HPDE6-E6E7 (cell line): ENCODE measurements around the gene PRKAR1B.
A peak's percentile ranks its signal among the peaks of the same experiment; 100 is the strongest.

ENCODE experiments used
- DNase-seq: peaks from one replicate; pipeline ENCODE4 v3.0.0; 2011; ENCODE audit warnings: missing footprints; ENCODE audit errors: extremely low spot score

PRKAR1B gene

DNA sequence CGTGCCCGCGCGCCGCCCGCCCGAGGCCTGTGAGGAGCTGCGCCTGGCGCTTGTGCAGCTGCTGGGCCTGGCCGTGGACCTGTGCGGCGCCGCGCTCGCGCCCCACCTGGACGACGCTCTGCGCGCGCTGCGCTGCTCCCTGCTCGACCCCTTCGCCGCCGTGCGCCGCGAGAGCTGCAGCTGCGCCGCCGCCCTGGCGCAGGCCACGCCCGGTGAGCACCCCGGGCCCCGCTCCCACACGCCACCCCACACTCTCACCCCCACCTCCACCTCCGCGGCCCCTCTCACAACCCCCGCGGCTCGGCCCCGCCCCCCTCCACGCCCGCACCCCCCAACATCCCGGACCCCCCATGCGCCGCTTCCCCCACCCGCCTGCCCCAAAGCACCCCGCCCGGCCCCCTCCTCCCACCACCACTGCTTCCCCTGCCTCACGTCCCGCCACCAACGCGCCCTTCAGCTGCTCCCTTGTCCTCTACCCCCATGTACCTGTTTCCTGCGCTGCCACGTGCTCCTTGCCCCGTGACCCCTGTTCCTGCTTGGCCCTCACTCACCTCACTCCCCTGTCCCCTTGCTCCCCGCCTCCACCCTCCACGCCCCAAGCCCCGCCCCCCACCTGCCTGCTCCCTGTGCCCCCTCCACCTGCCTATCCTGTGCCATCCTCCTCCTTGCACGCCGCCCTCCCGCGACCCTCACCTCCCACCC lies at the start of gene PRKAR1B:
Gene PRKAR1B, minus strand, starts transcription at position 178 of the 702 bp plus-strand sequence. CDS start 15,776 bp downstream, outside the sequence.
- DNase-seq, result peak; percentile 23

DNA sequence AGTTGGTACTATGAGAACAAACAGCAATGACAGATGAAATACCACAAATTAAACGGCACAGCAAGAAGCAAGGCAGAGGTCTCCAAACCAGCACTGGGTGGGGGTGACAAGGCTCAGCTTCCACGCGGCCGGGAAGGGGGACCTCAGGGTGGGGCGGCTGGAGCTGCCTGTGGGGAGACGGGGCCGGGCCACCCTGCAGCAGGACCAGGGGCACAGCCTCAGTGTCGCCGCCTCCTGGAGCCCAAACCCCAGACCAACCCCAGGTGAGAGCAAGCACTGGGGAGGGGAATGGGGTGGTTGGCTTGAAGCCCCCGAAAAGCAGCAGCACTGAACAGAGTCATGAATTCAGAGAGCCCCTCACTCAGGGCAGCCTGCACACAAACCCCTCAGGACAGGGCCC lies 49.3 kb upstream of the PRKAR1B start:
- DNase-seq, result no peak

DNA sequence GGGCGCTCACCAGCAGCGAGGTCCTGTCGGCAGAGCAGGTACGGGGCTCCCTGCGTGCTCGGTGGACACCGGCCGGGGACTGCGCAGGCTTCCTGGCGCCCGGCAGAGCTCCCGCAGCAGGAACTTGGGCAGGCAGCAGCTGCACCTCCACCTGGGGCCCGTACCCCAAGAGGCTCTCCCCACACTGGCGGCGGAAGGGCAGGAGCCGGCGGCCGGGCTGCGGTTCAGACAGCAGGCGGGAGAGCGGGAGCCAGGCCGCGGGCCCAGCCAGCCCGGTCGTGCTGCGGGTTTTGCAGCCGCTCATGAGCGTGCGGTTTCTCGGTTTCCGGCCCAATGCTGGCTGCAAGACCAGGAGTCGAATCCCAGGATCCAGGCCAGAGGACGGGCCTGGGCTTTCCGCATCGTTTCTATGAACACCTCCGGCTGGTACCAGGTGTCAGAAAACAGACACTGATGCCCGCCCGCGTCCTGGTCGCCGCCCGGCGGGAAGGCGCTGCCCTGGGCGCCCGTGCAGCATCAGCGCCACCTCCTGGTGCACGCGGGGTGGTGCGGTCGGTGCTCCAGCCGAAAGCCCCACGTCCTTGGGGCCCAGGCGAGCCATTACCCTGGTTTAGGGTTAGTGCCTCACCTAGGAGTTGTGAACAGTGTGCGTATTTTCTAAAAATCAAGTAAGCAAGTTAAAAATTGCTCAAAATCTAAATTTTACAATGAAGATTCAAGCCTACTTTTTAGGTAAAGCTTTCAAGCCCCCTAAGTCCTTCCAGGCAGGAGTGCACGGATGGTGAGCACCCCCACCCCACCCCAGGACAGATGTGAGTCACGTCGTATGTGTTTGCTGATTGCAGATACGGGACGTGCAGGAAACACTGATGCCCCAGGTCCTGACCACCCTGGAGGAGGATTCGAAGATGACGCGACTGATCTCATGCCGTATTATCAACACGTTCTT lies 47.4 kb upstream of the PRKAR1B start:
- DNase-seq, result peak; percentile 43

DNA sequence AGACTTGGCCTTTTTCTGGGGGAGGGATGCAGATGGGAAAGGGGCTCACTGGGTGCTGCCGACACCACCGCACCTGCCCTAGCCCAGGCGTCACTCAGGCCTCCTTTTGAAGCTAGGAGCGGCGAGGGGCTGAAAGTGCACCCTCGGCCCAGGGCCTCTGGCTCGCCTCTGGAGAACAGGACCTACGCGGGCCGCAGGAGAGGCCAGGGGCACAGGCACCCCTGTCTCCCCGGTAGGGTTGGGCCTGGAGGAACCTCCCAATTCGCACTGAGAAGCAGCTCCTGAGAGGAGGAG lies 46.5 kb upstream of the PRKAR1B start:
- DNase-seq, result no peak

DNA sequence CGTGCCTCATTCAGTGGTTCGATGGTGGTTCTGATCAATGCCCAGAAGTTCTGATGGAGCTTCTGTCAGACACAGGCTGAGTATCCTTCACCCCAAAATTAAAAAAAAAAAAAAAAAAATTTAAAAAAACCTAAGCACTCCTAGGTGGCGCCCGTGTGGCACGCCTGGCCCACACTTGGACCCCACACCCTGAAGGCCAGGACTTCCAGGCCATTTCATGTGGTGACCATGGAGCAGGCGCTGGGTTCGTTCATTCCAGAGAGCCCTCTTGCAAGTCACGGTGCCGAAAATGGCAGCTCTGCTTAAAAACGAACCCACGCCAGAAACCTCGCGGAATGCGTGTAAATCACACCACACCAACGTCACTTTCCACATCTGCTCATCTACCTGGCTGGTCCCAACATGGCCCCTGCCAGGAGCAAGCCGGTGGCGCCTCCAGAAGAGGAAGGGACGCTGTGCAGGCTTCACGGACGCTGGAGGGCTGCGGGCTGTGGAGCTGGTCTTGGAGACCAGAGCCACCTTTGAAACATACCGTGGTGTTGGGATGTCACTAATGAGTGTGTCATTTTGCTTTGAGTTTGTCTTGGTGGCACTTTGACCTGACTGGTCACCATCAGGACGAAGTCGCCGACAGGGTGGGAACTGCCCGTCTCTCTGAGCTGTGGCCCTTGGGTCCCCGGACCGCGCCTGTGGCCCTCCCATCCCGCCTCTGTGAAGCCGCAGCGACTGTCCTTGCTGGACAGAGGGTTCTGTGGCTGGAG lies 46.0 kb upstream of the PRKAR1B start:
- no peak for DNase-seq

DNA sequence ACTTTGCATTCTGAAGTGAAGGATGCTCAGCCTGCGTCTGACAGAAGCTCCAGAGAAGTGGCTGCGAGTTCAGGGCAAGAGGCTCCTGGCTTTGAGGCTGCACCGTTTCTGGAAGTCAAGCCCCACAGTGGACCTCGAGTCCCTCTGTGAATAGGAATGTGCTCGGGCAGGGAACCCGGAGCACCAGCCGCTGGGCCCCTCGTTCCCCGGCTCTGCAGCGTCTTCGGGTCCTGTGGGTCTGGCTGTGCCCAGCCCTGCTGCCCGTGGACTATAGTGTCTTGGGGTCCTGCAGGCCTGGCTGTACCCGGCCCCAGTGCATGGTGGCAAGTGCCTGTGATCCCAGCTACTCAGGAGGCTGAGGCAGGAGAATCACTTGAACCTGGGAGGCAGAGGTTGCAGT lies 45.3 kb upstream of the PRKAR1B start:
- no peak for DNase-seq

DNA sequence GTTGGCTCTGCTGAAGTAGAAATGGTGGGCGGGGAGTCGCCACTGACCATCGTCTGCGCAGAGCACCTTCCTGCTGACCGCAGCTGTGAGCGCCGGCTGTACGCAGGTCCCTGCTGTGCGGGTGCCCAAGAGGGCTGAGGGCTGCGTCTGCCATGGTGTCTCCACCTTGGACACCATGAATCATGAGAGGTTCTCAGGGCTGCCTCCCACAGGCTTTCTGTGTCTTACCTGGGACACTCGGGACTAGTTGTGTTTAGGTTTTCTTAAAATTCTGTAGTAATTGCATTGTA lies 44.9 kb upstream of the PRKAR1B start:
- DNase-seq, result no peak

DNA sequence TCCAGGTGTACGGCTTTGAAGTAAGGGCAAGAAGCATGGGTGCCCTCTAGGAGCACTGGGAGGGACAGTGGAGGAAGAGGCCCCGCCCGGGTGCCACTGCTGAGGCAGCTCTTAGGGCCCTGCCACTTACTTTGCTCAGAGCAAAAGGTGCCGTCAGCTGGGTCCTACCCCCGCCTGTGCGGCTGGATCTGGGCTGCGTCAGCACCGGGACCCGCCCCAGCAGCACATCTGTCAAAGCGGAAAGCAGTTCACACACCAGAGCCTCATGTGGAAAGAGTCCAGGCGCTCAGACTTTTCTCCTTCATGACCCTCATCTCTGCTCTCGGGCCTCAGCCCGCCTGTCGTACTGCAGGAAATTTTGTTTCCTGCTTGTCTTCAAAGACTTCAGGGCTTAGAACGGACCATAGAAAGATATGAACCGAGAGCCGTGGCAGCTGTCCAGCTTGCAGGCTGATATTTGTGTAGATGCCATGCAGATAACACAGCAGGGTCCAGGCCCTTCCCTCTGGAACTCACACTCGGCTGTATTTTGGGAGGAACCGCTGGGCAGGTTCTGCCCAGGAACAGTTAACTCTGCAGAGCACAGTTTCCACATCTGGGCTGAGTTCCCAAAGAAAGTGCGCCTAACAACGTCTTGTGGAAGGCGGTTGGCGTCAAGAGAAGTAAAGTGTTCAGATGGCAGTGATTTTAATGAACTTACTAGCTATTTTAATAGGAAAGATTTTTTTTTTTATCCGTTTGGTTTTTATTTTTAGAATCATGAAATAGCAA lies 44.3 kb upstream of the PRKAR1B start:
- no peak for DNase-seq

DNA sequence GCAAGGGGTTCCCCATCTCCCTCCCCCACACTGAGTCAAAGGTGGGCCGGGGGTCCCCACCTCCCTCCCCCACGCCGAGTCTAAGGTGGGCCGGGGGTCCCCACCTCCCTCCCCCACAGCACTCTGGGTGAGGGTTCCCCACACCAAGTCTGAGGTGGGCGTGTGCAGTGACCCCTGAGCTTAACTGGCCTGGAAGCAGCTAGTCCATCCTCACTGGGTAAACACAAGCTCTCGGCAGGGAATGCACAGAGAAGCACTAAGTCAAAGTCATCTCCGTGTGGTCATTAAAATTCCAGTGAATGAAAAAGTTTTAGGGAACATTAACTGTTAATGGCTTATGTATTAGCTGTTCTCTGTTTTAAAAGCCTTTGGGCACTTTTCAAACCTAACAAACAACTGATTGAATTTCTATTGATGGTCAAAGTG lies 43.7 kb upstream of the PRKAR1B start:
- no peak for DNase-seq

DNA sequence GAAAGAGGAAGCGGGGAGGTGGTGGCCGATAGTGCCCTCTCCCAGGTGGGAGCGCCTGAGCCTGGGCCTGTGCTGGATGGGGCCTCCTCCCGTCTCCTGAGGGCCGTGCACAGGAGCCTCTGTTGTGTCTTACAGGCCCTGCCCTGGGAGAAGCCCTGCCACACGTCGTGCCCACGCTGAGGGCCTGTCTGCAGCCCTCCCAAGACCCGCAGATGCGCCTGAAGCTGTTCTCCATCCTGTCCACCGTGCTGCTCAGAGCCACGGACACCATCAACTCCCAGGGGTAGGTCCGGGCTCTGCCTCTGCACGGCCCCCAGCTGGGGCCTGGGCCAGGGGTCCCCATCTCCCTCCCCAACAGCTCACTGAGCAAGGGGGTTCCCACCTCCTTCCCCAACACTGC lies 43.3 kb upstream of the PRKAR1B start:
- DNase-seq, result no peak

DNA sequence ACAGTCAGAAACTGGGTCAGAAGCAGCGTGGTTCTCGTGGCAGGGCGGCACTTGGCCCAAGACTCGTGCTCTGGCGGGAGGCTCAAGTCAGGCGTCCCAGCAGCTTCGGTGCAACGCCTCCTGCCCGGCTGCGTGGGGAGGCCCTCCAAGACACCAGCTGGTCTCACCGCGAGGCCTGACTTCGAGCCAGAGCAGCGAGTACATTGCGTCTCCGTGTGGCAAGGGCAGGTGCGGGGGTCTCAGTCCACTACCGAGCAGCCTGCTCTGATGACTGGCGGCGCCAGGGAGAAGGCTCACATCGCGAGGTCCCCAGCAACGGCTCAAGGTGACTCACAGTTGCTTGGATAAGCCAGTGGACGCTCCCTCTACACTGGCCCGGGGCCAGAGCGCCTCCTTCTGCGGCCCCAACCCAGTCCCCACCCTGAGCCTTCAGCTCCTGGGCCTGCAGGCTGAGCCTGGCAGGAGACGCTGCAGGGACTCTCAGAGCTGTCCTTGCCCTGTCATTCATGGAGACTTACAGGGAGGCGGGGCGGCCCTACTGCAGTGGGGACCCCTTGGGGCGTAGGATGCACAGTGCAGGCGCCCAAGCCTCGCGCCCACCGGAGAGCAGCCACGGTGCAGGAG lies 41.9 kb upstream of the PRKAR1B start:
- no peak for DNase-seq

DNA sequence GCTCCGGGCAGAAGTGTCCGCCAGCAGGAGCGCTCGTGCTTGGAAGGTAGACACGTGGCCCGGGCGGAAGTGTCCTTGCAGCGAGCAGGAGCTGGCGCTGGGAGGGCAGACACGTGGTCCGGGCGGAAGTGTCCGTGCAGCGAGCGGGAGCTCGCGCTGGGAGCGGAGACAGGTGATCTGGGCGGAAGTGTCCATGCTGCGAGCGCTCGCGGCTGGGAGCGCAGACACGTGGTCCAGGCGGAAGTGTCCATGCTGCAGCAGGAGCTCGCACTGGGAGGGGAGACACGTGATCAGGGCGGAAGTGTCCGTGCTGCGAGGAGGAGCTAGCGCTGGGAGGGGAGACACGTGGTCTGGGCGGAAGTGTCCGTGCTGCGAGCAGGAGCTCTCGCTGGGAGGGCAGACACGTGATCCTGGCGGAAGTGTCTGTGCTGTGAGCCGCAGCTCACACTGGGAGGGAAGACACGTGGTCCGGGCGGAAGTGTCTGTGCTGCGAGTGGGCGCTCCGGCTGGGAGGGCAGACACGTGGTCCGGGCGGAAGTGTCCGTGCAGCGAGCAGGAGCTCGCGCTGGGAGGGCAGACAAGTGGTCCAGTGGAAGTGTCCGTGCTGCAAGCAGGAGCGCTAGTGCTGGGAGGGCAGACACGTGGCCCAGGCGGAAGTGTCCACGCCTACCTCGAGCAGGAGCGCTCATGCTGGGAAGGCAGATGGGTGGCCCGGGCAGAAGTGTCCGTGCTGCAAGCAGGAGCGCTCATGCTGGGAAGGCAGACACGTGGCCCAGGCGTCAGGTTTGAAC lies 41.1 kb upstream of the PRKAR1B start:
- DNase-seq, result no peak

DNA sequence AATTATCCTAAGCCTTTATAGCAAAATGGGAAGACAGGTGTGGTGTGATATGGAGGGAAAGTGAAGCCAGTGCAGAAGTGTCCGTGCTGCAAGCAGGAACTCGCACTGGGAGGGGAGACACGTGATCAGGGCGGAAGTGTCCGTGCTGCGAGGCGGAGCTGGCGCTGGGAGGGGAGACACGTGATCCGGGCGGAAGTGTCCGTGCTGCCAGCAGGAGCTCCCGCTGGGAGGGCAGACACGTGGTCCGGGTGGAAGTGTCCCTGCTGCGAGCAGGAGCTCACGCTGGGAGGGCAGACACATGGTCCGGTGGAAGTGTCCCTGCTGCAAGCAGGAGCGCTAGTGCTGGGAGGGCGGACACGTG lies 40.5 kb upstream of the PRKAR1B start:
- no peak for DNase-seq

DNA sequence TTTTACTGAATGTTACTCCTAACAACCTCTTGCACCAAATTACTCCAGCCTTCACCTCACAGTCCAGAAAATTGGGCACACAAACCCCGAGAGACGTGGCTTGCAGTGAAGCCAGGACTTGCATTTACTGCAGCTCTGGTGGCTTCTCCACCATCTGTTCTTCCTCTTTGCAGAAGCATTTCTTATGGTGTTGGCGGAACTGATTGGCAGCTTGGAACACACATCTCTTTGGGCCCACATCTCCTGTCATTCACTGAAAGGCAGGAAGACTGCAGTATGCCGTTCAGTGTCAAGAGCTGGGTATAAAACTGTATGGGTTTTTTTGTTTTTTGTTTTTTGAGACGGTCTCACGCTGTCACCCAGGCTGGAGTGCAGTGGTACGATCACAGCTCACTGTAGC lies 38.3 kb upstream of the PRKAR1B start:
- no peak for DNase-seq

DNA sequence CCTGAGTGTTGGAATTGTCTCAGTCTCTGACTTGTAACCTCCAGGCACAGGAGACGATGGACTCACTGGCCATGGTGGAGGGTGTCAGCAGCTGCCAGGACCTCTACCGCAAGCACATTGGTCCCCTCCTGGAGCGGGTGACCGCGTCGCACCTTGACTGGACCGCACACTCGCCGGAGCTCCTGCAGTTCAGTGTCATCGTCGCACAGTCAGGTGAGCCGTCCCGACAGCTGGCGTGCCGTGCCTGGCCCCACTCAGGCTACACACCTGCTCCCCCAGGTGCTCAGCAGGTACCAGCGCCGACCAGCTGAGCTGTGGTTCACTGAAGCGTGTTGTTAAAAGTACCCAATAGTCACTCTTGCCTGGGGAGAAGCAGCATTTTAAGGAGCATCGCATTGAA lies 36.7 kb upstream of the PRKAR1B start:
- no peak for DNase-seq

DNA sequence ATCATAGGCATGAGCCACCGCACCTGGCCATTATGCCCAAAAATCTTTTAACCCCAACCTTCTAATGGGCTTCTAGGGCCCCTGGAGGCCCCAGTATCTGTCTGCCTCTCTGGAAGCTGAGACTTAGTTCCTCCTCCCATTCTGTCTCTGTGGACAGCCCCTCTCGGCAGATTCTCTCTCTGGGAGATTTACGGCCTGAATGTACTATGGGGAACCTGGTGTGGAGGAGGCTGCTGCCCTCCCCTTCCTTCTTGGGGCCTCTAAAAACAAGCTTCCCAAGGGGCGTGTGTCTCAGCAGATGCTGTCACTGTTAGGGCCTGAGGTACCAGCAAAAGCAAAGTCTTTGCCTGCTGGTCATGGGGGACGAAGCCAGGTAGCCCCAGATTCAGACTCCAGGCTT lies 35.8 kb upstream of the PRKAR1B start:
- DNase-seq, result no peak

DNA sequence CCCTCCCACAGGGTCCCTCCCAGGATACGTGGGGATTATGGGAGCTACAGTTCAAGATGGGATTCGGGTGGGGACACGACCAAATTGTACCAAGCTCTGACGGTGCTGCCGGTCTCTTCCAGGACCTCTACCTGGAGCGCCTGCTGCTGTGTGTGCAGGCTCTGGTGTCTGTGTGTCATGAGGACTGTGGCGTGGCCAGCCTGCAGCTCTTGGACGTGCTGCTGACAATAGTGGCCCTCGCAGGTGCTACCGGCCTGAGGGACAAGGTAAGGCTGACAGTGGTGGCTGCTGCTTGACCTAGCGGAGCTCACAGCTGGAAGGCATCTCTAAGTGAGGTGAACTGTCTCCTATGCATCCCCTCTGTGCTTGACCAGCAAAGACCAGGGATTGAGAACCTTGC lies 34.5 kb upstream of the PRKAR1B start:
- DNase-seq, result no peak

DNA sequence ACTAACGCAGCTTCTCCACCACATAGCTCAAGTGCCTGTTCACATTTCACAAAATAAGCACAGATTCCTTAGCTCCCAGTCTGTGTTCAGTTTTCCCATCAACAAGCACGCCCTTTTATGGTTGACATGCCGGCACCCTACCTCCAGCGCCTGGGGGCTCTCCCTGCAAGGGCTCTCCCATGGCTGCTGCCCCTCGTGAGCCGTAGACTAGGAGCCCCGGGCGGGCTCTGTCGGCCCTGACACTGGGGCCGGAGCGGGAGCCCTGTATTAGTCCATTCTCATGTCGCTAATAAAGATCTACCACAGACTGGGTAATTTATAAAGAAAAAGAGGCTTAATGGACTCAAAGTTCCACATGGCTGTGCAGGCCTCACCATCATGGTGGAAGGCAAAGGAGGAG lies 34.0 kb upstream of the PRKAR1B start:
- DNase-seq, result no peak

DNA sequence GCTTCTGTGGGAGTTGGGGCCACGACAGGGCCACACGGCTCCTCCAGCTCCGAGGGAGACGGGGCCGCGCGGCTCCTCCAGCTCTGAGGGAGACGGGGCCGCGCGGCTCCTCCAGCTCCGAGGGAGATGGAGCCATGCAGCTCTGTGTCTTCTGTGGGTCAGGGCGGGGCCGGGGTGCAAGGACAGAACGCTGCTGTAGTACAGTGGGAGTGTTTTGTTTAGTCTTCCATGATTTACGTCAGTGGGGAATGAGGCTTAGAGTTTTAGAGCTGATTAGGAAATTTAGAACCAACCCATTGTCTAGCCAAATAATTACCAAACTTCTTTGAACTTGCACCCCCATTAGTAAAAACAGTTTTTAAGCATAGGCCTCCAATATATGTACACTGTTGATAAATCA lies 32.9 kb upstream of the PRKAR1B start:
- no peak for DNase-seq

DNA sequence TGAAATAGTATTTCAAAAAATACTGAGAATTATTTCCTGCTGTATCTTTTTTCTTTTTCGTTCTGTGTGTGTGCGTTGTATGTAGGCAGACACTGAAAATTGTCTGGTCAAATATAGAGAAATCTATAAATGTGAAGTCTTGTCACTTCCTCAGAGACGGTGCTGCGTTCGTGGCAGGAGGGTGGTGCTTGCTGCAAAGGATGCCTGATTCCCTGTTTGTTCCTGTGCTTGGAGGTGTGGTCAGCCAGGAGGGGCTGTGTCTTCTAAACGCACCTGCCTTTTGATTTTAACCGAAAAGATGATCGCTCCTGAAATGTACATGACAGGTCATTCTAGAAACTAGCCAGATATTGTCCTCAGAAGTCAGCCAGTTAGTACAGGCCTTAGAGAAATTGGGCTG lies 32.5 kb upstream of the PRKAR1B start:
- DNase-seq, result no peak

DNA sequence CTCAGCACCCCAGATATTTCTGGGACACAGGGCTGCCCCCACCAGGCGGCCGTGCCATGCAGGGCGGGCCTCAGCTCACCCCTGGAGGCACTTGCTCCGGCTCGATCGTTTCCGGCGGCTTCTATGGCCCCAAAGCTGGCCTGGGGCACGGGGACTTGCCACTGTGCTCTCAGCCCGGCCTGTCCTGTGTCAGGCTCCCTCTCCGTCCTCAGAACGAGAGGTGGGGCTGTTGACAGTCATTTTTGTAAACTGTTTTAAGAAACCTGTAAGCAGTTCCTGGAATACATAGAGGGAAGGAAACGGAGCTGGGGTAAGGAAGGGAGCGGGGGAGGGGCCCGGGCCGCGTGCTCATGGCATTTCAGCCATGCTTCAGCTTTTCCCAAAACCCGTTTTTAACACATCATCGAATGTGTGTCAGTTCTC lies 30.7 kb upstream of the PRKAR1B start:
- DNase-seq, result no peak
